CD4-positive, alpha-beta T cell treated with Interleukin-6 at 100 ng/mL for 8 hours (primary cell): ENCODE results near the gene LBH.

Experiments
- DNase-seq: peaks from one replicate; pipeline ENCODE4 v3.0.0-alpha.2; 2020; ENCODE audit warnings: mixed read lengths, low spot score

The LBH gene

DNA sequence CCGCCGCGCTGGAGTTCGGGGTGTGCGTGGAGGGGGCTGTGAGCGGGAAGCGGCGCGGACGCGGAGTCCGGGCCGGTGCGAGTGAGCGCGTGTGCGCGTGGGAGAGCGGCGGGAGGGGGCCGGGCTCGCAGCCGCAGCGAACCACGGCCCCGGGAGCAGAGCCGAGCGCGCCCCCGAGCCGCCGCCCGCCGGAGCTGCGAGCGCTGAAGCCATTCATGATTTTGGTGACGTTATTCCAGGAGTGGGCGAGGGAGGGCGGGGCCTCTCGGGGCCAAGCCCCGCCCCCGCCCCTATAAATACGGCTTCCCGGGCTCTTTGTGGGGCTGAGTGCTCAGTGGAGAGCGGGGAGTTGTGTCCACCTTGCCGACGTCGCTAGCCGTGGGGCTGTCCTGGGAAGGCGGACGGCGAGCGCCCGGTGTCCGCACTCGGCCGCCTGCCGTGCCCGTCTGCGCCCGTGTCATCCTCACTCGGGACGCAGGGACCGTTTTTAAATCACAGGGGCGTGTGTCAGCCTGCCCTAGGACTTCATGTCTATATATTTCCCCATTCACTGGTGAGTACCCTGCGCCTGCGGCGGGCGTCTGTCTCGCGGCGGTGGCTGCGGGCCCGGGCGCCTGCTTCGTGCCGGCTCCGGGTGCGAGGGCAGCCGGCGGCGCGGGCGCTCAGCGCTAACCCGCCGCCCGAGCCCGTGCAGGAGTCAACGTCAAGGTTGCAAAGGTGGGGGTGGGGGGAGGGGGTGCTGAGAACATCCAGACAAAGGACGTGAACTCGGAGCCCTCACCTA lies at the start of gene LBH:
LBH (plus strand) TSS at position 323 of the 784 bp plus-strand sequence; CDS start at position 528, 205 bp downstream.
- DNase-seq = peak; percentile 92

DNA sequence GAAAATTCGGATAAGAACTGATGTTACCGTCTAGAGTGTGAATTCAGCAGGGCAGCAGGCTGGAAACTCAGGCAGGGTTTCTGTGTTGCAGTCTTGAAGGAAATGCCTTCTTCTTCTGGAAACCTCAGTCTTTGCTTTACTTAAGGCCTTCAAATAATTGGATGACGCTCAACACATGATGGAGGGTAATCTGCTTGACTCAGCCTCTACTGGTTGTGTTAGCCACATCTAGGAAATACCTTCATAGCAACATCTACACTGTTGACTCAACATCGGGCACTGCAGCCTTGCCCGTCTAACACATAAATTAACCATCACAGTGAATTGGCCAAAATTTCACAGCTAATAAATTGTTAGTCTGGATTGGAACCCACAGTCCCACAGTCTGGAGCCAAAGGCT lies 47.3 kb upstream of the LBH start:
- DNase-seq = no peak

DNA sequence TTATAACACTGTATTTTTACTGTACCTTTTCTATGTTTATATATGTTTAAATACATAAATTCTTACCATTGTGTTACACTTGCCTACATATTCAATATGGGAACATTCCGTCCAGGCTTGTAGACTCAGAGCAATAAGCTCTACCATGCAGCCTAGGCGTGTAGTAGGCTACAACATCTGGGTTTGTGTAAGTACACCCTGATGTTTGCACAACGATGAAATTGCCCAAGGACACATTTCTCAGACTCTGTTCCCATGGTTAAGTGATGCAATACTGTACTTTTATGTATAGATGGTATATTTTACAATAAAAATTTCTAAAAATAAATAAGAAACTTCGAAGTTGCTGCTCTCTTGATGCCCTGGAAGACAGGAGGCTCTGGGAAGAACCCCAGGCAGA lies 46.2 kb upstream of the LBH start:
- DNase-seq = no peak

DNA sequence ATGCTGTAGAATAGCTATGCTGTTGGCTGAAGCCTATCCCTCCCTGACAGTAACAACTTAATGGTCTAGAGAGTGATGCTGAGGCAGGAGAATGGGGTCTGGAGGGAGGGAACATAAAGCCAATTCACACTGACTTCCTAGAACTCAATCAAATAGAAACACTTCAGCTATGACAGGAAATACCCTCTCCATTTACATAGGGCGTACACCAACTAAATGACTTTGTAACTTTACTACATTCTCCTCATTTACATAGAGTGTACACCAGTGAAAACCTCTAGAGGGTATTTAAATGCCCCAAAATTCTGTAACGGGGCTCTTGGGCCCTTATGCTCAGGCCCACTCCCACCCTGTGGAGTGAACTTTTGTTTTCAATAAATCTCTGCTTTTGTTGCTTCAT lies 43.0 kb upstream of the LBH start:
- DNase-seq = no peak

DNA sequence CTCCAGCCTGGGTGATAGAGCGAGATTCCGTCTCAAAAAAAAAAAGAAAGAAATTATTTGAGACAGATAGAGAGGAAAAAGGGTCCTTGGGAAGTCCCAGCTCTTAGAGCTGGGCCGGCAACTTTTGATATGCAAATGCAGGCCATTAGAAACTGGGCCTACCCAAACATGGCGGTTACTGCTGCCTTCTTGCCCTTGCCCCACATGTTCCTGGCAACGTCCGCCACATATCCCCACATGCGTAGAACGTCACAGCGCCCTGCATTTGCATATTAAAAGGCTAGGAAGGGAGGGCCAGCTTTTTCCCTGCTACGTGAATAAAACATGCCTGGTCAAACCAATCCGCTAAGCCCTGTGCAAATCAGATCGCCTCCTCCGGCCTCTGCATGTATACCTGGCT lies 40.7 kb upstream of the LBH start:
- DNase-seq = no peak

DNA sequence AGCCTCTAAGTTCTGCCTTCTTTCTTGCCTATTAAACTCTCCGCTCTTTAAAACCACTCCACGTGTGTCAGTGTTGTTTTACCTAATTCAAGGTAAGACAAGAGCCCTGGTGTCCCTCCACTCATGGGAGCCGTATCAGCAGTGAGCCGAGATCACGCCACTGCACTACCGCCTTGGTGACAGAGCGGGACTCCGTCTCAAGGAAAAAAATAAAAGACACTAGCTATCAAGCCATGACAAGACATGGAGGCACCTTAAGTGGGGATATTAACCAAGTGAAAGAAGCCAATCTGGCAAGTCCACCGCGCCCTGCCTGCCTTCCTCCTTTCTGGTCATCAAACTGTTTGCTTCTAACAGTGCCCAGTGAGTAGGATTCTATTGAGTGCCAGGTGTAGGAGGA lies 40.2 kb upstream of the LBH start:
- no peak for DNase-seq

DNA sequence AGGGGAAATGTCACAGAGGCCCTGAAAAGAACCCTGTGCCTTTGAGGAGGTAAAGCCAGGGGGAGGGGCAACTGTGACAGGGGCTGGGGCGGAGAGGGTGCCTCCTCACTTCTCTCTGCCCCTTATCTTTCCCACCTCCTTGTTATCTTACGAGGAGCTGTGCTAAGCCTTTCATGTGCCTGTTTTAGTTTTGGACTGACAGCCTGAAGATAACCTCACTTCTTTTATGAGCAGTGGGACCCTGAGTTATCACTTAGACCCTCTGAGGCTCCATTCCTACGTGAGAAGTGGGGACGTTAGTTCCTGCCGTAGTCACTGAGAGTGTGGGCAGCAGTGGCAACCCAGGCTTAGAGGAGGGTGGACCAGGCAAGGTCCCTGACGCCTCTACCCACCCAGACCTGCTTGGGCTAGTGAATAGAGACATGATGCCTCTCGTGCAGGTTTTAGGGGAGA lies 39.5 kb upstream of the LBH start:
- DNase-seq = no peak

DNA sequence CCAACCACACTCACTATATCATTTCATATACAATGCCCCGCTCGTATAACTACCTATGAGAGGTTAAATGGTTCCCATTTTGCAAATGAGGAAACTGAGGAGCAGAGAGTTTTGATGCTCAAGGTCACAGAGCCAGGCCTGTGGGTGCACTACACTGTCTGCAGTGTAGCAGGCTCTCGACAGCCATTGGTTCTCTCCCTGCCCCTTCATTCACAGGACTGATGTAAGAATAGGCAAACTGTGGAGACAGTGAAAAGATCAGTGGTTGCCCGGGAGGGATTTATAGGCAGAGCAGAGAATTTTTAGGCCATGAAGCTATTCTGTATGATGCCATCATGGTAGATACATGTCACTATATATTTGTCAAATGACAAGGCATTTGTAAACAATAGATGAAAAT lies 39.0 kb upstream of the LBH start:
- DNase-seq = no peak

DNA sequence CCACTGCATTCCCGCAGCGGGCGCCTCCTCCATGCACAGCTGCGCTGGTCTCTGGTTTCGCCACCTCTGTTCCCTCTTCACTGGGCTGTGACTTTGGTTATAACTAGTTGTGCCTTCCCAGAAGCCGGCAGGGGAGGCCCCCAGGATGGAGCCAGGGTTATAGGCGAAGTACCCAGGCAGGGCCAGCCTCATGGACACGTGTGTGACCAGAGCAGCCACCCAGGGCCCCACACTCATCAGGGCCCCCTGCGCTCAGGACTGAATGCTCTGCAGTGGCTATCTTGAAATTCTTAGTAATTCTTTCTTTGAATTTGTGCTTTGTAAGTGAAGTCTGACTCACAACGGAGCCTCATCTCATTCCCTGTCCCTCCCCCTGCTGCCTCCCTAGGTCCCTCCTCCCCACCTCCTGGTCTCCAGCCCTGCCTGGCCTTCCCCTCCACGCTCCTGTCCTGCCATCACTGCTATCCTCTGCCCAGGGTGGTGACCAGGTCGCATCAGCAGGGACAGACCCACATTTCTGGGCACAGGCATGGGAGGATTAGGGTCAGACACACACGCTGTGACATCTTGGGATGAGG lies 38.1 kb upstream of the LBH start:
- no peak for DNase-seq

DNA sequence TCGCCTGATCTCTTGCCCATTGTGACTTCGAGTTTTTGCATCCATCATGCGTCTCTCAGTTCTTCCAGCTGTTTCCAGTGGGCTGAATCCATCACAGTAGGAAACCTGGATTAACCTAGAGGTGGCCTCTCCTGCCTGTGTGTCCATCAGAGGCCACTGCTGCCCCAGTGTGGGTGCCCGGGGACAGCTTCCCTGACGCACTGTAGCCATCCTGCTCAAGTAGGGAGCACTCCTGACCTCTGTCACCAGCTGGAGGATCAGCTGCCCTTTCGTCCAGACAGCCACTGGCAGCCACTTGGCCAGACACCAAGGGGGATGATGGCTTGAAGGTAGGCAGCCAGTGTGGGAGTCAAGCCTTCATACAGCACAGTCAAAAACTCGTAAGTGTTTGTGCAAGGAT lies 36.9 kb upstream of the LBH start:
- no peak for DNase-seq

DNA sequence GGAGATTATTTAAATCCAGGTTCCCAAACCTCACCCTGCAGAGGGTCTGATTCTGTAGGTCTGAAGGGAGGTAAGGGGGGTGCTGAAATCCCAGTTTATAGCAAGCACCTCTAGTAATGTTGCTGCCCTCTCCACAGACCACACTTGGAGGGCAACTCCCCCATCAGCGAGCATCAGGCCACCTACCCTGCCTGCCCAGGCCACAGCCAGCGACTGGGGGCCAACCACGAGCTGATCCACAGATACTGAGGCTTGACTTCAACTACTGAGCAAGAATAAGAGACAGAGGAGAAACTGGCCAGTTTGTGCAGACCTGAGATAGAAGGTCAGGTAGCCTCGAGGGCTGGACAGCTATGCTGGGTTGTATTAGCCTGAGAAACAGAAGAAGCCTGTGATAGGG lies 36.3 kb upstream of the LBH start:
- DNase-seq = no peak

DNA sequence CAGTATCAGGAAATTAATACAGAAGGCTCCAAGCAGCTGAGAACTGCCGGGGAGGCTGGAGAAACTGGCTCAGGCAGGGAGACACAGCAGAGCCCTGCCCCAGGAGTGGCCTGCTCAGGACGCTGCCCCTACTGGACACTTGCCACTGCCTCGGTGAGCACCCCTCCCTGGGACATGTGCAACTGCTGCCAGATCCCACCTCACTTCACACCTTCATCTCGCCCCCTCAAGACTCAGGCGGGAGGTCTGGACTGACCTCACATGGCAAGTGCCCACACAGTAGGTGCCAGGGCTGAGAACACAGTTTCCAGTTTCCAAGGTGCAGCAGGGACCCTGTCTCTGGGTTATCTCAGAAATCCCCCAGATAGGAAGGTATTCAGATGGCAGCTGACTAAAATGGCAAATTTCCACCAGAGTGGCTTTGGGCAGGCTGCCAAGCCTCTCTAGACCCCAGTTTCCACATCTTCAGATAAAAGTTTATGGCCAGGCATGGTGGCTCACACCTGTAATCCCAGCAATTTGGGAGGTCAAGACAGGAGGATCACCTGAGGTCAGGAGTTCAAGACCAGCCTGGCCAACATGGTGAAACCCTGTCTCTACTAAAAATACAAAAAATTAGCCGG lies 33.7 kb upstream of the LBH start:
- no peak for DNase-seq

DNA sequence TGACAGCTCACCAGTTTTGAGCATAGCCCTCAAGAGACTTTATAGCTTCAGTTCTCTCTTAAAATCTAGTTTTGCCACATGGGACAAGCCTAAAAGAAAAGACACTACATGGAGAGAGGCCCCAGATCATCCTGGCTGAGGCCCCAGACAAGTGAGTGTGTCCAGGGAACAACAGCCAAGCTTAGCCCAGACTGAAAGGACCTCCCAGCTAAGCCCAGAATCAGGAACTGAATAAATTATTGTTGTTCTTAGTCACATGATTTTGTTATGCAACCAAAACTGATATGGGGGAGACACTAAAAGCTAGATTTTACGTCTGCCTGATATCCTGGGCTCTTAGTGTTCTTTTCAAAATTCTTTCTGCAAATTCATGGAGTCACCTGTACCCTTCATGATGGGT lies 29.3 kb upstream of the LBH start:
- DNase-seq = no peak

DNA sequence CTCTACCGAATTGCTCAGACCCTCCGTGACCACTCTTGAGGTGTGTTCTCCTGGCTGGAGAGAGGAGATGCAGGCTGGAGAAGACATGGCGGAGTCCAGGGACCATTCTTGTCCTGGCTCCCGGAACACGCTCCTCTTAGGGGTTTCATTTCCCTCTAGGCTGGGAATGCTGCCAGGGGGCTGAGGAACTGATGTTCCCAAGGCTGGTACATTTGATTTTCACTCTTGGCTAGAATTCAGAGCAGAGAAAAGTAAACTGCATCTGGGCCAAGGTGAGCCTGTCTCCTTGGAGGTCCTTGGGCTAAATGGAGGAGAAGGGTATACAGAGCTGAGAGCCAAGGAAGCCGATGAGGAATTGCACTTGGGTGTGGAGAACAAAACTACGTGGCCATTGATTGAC lies 28.2 kb upstream of the LBH start:
- no peak for DNase-seq

DNA sequence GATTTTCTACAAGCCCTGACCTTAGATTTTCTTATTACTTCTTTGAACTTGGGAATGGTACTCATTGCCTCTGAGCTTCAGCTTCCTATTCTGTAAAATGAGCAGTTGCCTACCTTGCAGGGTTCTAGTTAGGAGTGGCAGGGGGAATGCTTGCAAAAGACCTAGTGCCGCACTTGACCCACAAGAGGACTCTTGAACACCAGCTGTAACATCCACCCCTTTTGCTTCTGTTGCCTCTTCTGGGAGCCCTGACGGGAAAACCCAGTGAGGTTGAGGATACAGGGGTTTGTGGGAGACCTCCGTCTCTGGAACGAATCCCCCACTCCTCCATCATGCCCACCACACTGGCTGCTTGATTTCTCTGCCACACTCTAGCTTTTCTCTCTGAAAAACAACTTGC lies 27.1 kb upstream of the LBH start:
- DNase-seq = no peak

DNA sequence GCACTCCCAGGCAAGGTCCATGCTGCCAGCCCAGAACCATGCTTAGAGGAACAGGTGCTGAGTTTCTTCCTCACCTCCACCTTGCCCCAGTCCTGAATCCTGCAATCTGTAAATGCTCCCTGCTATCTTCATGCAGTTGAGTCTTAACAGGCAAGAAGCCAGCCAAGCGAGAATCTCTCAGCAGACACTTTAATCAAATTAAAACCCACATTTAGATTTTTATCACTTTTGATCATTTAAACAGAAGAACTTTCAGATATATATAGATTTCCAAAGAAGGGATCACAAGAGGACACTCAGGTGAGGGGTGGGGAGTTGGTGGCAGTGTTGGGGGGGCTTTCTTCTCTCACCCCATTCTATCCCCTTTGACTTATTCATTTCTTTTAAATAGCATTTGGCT lies 25.9 kb upstream of the LBH start:
- no peak for DNase-seq

DNA sequence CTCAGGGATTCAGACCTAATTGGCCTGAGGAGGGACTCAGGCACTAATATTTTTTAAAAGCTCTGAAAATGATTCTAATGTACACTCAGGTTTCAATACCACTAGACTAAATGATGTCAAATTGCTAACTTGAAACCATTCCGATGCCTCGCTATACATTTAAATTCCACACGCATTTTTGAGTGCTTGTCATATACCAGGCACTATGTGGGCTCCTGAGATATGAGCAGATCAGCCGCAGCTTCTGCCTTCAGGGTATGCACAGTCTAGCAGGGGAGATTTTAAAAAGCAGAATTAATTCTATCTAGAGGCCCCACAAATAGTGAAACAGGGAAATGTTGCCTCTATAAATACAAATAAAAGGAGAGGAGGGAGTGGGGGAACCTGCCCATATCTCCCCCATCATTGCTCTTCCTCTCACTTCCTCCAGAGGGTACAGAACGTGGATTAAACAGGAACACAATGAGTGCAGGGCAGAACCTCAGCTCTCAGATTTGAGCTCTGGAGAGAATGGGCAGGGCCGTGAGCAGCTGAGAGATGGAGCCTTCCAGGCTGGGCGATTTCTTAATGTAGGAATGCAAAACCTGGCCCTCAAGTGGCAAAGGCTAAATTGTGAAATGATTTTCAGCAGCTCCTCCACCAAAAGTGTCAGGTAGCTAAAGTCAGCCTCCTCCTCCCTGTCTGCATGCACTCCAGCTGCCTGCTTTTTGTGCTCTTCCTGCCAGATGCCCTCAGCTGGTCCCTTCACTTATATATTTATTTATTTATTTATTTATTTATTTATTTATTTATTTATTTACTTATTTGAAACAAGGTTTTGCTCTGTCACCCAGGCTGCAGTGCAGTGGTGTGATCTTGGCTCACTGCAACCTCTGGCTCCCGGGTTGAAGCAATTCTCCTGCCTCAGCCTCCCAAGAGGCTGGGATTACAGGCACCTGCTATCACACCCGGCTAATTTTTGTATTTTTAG lies 24.6 kb upstream of the LBH start:
- no peak for DNase-seq

DNA sequence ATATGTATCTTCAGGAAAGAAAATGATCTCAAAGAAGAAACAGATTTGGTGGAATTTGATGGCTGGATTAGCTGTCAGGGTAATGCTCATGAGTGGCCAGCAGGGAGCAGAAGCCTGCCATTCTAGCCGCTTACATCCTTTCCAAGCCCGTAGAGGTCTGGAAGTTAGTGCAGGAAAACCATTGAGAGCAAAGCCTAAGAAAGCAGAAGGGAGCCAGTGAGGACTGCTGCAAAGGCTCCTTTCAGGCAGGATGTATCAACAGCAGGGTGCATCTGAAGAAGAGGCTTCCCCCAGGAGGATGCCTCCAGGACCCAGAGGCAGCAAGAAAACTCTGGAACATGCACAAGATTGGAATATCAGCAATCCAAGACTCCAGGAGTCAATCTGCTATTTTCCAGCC lies 22.9 kb upstream of the LBH start:
- peak; percentile 49 for DNase-seq

DNA sequence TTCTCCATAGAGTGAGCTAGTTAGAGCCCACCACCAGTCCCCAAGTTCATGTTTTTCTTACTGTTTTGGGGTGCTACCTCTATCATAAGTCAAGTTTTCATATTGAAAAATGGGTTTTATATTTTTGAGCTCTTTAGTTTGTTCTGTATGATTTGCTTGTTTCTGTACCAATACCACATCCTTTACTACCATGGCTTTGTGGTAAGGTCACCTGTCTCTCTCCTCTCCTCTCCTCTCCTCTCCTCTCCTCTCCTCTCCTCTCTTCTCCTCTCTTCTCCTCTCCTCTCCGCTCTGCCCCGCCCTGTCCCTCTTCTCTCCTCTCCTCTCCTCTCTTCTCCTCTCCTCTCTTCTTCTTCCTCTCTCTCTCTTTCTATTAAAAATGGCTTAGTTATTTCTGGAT lies 22.1 kb upstream of the LBH start:
- DNase-seq = peak; percentile 39

DNA sequence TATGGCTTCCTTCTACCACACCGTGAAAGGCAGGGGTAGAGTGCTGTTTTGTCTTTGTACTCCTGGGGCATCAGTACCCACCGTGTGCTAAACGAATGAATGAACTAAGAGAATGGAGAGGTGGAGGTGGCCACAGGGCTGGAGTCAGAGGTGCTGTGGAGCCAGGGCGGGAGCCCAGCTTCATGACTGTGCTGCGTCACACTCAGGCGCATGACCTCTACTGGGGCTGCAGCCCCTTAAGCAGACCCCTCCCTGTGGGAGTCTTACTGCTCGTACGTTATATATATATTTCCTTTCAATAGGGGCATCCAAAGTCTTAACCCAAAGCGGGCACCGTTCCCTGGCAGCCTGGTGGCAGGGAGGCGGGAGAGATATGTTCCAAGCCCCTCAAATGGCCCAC lies 18.0 kb upstream of the LBH start:
- DNase-seq = no peak

DNA sequence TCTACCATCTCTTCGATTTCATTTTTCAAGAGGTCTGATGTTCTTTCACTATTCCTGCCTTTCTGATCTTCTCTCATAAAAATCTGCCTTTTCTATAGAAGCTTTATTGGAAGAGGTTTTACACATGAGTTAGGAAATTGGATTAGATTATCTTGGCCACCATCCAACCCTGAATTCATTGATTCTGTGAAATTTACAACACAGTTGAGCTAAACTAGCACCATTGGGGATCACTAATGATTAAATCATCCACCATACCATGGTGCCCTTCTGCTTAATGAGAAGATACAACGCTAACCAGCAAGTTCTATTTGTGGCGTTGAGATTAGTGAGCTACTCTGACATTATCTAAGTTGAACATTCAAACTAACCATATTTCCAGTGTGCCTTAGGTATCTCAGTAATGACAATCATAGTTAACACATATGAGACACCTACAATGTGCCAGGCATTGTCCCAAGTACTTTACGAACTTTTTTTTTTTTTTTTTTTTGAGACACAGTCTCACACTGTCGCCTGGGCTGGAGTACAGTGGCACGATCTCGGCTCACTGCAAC lies 17.3 kb upstream of the LBH start:
- no peak for DNase-seq

DNA sequence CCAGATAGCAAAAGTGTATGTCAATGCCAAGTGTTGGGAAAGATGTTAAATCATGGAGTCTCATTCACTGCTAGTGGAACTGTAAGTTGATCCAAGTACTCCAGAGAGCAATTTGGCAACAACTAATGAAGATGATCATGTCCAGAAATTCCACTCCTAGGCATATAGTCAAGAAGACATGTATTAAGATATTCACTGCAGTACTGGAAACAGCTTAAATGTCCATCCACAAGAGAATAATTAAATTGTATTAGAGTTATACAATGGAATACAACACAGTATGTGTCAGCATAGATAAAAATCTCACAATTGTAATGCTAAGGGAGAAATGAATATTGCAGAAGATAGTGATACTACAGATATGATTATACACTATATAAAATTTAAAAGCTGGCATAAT lies 15.2 kb upstream of the LBH start:
- DNase-seq = no peak
